ENCODE measurements around the gene CCDC136. TPM values are rescaled to one million over a fixed set of nuclear protein-coding genes. Genes with fewer than 3 reads are reported as not detected.

CCDC136 gene
- total RNA-seq, 2 experiments from 2014 or later: 11.7 to 33.5 TPM

DNA sequence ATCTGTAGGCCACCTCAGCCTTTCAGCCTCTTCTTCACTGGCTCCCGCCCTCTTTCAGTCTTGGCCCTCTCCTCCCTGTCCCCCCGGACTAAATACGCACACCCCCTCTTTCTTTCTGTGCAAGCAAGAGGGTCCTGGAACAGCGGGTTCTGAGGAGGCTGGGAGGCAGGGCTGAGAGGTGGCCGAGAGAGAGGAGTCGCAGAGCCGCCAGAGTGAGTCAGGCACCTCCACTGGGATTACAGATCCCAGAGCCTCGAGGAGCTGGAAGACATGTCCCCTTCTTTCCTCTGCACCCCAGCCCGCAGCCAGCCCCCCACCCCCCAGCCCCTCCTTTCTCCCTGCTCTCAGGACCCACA, 182 bp downstream of the CCDC136 start:
- H3K27ac ChIP-seq (ENCODE audit: low read depth, low read length, poor library complexity, severe bottlenecking): no peak overlapping the region
- H3K79me2 ChIP-seq (ENCODE audit: insufficient read depth, low read depth, low read length): no peaks in the 10 kb centered on the region
- H3K4me3 ChIP-seq (ENCODE audit: low read depth, low read length, poor library complexity, severe bottlenecking): peak overlapping the region; percentile 77
- peak overlapping the region; percentile 88 for H3K4me2 ChIP-seq (ENCODE audit: low read length)
- no peaks in the 10 kb centered on the region for H4K20me1 ChIP-seq (ENCODE audit: insufficient read depth, low read length)
- H3K9me2 ChIP-seq (ENCODE audit: insufficient read depth, low read length): no peaks in the 10 kb centered on the region
- TF ChIP-seq, protein P1, sequence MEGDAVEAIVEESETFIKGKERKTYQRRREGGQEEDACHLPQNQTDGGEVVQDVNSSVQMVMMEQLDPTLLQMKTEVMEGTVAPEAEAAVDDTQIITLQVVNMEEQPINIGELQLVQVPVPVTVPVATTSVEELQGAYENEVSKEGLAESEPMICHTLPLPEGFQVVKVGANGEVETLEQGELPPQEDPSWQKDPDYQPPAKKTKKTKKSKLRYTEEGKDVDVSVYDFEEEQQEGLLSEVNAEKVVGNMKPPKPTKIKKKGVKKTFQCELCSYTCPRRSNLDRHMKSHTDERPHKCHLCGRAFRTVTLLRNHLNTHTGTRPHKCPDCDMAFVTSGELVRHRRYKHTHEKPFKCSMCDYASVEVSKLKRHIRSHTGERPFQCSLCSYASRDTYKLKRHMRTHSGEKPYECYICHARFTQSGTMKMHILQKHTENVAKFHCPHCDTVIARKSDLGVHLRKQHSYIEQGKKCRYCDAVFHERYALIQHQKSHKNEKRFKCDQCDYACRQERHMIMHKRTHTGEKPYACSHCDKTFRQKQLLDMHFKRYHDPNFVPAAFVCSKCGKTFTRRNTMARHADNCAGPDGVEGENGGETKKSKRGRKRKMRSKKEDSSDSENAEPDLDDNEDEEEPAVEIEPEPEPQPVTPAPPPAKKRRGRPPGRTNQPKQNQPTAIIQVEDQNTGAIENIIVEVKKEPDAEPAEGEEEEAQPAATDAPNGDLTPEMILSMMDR (conservative IDR thresholded peaks at IDR 0.05; ENCODE audit: low read length): no peak
- TF ChIP-seq EZH2phosphoT487 (IDR thresholded peaks at IDR 0.05; ENCODE audit: borderline replicate concordance, low read depth, low read length): no peak
- DNase-seq (ENCODE audit: low spot score): no peak
- peak overlapping the region; percentile 73 for H2AFZ ChIP-seq (ENCODE audit: low read length)
- H3K4me1 ChIP-seq (ENCODE audit: insufficient read depth, low read length, poor library complexity, severe bottlenecking): peaks cover 16% of the 10 kb centered on the region
- no peaks in the 10 kb centered on the region for H3K9me3 ChIP-seq (ENCODE audit: low read length)
- no peaks in the 10 kb centered on the region for H3K36me3 ChIP-seq (ENCODE audit: insufficient read depth, low read length)
- ChIA-PET POLR2A (no interaction called here), CTCF (ENCODE audit: unreplicated experiment) (no interaction called here)
- no TSS peak for BruUV-seq (replicated peaks)
- intact Hi-C loops (cut with micrococcal nuclease; ENCODE audit: unreplicated experiment): loop anchor here (1.0 to 5.0 kb wide), 3 partner anchors 53 to 300 kb away; partner anchors contain the start of gene CALU

- CTCF ChIA-PET (ENCODE audit: unreplicated experiment): no interaction called here
- no TSS peak for BruUV-seq (replicated peaks)
- H3K4me2 ChIP-seq (ENCODE audit: low read length): peak overlapping the region; percentile 88; the same call in 1 of the 2 replicates
Observed at GRCh38 chr7:128792471-128793180, 858 bp downstream of the CCDC136 start.

More at GRCh38 chr7:128792471-128793180, 858 bp downstream of the CCDC136 start:
- no peak for TF ChIP-seq EZH2phosphoT487 (IDR thresholded peaks at IDR 0.05; ENCODE audit: borderline replicate concordance, low read depth, low read length)
- TF ChIP-seq, protein P1 (conservative IDR thresholded peaks at IDR 0.05; ENCODE audit: low read length): 0 out of 2 replicates have a peak, but pooled peaks have one; percentile 23
- intact Hi-C loops (cut with micrococcal nuclease; ENCODE audit: unreplicated experiment): loop anchor here (5.0 kb wide), 2 partner anchors 90 to 300 kb away; no protein-coding TSS in a partner anchor
- POLR2A ChIA-PET: no interaction called here
- no peak overlapping the region for H3K27ac ChIP-seq (ENCODE audit: low read depth, low read length, poor library complexity, severe bottlenecking)
- H3K4me3 ChIP-seq (ENCODE audit: low read depth, low read length, poor library complexity, severe bottlenecking): no peak overlapping the region
- H2AFZ ChIP-seq (ENCODE audit: low read length): no peak overlapping the region
- H3K9me3 ChIP-seq (ENCODE audit: low read length): no peaks in the 10 kb centered on the region
- no peaks in the 10 kb centered on the region for H3K79me2 ChIP-seq (ENCODE audit: insufficient read depth, low read depth, low read length)
- no peaks in the 10 kb centered on the region for H3K9me2 ChIP-seq (ENCODE audit: insufficient read depth, low read length)
- peaks cover 16% of the 10 kb centered on the region for H3K4me1 ChIP-seq (ENCODE audit: insufficient read depth, low read length, poor library complexity, severe bottlenecking)
- peak; percentile 17 for DNase-seq (ENCODE audit: low spot score)
- H4K20me1 ChIP-seq (ENCODE audit: insufficient read depth, low read length): no peaks in the 10 kb centered on the region
- H3K36me3 ChIP-seq (ENCODE audit: insufficient read depth, low read length): no peaks in the 10 kb centered on the region

Measured in OCI-LY7 (cell line).